ENCODE measurements around the gene KCNA5.

KCNA5 gene

GRCh38 chr12:5027046-5027821, 16.4 kb upstream of the KCNA5 start:
- Histone ChIP-seq H3K4me1 (ENCODE audit: control insufficient read depth, insufficient read depth, low read length, unreplicated experiment) (no peaks in the 10 kb centered on the region), H3K36me3 (ENCODE audit: insufficient read depth, low read length) (no peaks in the 10 kb centered on the region), H2AFZ (ENCODE audit: low read length, unreplicated experiment) (no peak overlapping the region), H3K79me2 (ENCODE audit: control insufficient read depth, insufficient read depth, low read length, unreplicated experiment) (no peaks in the 10 kb centered on the region), H3K4me3 (ENCODE audit: low read depth, low read length) (no peak overlapping the region), H3K27ac (ENCODE audit: low read depth, low read length) (no peak overlapping the region), H3K27me3 (ENCODE audit: insufficient read depth, low read length) (no peaks in the 10 kb centered on the region)

- Histone ChIP-seq H3K4me3 (ENCODE audit: low read depth, low read length) (no peak overlapping the region), H2AFZ (ENCODE audit: low read length, unreplicated experiment) (no peak overlapping the region), H3K79me2 (ENCODE audit: control insufficient read depth, insufficient read depth, low read length, unreplicated experiment) (no peaks in the 10 kb centered on the region), H3K27ac (ENCODE audit: low read depth, low read length) (no peak overlapping the region), H3K27me3 (ENCODE audit: insufficient read depth, low read length) (no peaks in the 10 kb centered on the region), H3K36me3 (ENCODE audit: insufficient read depth, low read length) (no peaks in the 10 kb centered on the region), H3K4me1 (ENCODE audit: control insufficient read depth, insufficient read depth, low read length, unreplicated experiment) (no peaks in the 10 kb centered on the region)
Observed at GRCh38 chr12:5030066-5030465, 13.6 kb upstream of the KCNA5 start.

GRCh38 chr12:5031242-5031641, 12.4 kb upstream of the KCNA5 start:
- H3K79me2 ChIP-seq (ENCODE audit: control insufficient read depth, insufficient read depth, low read length, unreplicated experiment): no peaks in the 10 kb centered on the region
- H3K36me3 ChIP-seq (ENCODE audit: insufficient read depth, low read length): no peaks in the 10 kb centered on the region
- H3K27ac ChIP-seq (ENCODE audit: low read depth, low read length): no peak overlapping the region
- no peak overlapping the region for H3K4me3 ChIP-seq (ENCODE audit: low read depth, low read length)
- H2AFZ ChIP-seq (ENCODE audit: low read length, unreplicated experiment): no peak overlapping the region
- no peaks in the 10 kb centered on the region for H3K4me1 ChIP-seq (ENCODE audit: control insufficient read depth, insufficient read depth, low read length, unreplicated experiment)
- no peaks in the 10 kb centered on the region for H3K27me3 ChIP-seq (ENCODE audit: insufficient read depth, low read length)

DNA sequence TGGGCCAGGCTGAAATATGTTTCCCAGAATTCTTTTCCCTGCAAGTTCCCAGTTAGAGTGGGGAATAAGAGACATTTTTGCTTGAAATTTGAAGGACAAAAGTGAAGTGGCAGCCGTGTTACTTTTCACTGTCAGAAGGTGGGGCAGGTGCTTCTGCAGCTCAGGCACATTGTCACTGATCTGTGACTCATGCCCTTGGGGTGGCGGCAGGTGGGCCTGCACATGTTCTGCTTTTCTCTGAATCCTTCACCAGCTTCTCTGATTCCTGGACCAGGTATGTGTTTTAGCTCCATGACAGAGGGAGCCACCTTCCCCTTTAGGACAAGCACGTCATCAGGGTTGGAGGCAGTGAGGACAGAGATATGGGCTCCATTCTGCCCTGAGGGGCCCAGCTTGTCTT, 11.7 kb upstream of the KCNA5 start:
- H2AFZ ChIP-seq (ENCODE audit: low read length, unreplicated experiment): no peak overlapping the region
- no peaks in the 10 kb centered on the region for H3K4me1 ChIP-seq (ENCODE audit: control insufficient read depth, insufficient read depth, low read length, unreplicated experiment)
- H3K27me3 ChIP-seq (ENCODE audit: insufficient read depth, low read length): no peaks in the 10 kb centered on the region
- H3K4me3 ChIP-seq (ENCODE audit: low read depth, low read length): no peak overlapping the region
- H3K79me2 ChIP-seq (ENCODE audit: control insufficient read depth, insufficient read depth, low read length, unreplicated experiment): no peaks in the 10 kb centered on the region
- no peaks in the 10 kb centered on the region for H3K36me3 ChIP-seq (ENCODE audit: insufficient read depth, low read length)
- H3K27ac ChIP-seq (ENCODE audit: low read depth, low read length): no peak overlapping the region

DNA sequence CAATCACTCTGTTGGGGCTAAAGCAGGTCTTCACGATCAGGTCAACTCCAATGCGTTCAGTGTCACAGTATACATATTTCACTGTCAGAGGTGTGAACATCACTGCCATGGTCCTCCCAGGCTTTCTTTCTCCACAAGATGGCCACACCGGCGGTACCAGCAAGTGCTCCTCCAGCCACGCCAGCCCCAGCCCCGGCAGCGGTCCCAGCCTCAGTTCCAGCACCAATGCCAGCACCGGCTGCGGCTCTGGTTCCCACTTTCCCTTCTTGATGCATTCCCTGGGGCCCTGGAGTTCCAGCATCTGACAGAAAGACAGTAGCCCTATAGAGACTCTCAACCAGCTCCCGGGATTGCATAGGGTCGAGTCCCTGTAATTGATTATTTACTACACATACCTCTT, 10.9 kb upstream of the KCNA5 start:
- Histone ChIP-seq H3K27me3 (ENCODE audit: insufficient read depth, low read length) (no peaks in the 10 kb centered on the region), H3K36me3 (ENCODE audit: insufficient read depth, low read length) (no peaks in the 10 kb centered on the region), H3K4me3 (ENCODE audit: low read depth, low read length) (no peak overlapping the region), H3K79me2 (ENCODE audit: control insufficient read depth, insufficient read depth, low read length, unreplicated experiment) (no peaks in the 10 kb centered on the region), H2AFZ (ENCODE audit: low read length, unreplicated experiment) (no peak overlapping the region), H3K4me1 (ENCODE audit: control insufficient read depth, insufficient read depth, low read length, unreplicated experiment) (no peaks in the 10 kb centered on the region), H3K27ac (ENCODE audit: low read depth, low read length) (no peak overlapping the region)

DNA sequence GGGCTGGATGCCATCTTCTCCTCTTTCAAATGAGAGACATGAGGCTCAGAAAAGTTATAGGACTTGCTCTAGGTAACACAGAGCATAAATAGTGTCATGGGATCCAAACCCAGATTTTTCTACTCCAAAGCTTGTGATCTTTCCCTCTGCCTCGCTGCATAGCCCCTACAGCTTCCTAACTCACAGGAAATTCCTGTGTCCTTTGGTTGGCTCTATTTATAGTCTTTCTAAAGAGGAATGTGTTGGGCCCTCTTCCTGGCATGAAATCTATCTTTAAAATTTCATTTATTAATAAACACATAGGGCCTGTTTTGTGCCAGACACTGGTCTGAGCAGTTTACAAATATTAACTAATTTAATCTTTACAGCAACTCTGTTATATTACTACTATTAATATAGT, 9.8 kb upstream of the KCNA5 start:
- H3K4me3 ChIP-seq (ENCODE audit: low read depth, low read length): no peak overlapping the region
- no peaks in the 10 kb centered on the region for H3K4me1 ChIP-seq (ENCODE audit: control insufficient read depth, insufficient read depth, low read length, unreplicated experiment)
- H3K36me3 ChIP-seq (ENCODE audit: insufficient read depth, low read length): no peaks in the 10 kb centered on the region
- H2AFZ ChIP-seq (ENCODE audit: low read length, unreplicated experiment): no peak overlapping the region
- no peaks in the 10 kb centered on the region for H3K27me3 ChIP-seq (ENCODE audit: insufficient read depth, low read length)
- no peak overlapping the region for H3K27ac ChIP-seq (ENCODE audit: low read depth, low read length)
- no peaks in the 10 kb centered on the region for H3K79me2 ChIP-seq (ENCODE audit: control insufficient read depth, insufficient read depth, low read length, unreplicated experiment)

DNA sequence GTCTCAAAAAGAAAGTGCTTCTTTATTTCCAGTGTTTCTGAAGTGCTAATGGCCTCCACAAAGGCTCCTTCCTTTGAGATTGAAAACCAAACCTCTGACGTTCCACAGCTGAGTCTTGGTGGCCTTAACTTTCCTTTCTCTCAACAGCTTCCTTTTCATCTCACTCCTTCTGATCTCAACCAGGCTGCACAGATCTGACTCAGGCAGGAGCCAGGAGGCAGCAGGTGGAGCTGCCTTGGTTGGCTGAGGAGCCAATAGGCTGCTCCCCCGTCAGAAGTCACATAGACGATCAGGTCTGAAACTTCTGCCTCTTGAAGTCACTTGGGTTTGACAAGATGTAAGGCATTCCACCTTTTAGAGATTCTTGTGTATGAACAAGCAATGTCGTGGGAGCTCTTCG, 9.1 kb upstream of the KCNA5 start:
- Histone ChIP-seq H3K27ac (ENCODE audit: low read depth, low read length) (no peak overlapping the region), H3K4me1 (ENCODE audit: control insufficient read depth, insufficient read depth, low read length, unreplicated experiment) (no peaks in the 10 kb centered on the region), H3K4me3 (ENCODE audit: low read depth, low read length) (no peak overlapping the region), H3K27me3 (ENCODE audit: insufficient read depth, low read length) (no peaks in the 10 kb centered on the region), H3K36me3 (ENCODE audit: insufficient read depth, low read length) (no peaks in the 10 kb centered on the region), H2AFZ (ENCODE audit: low read length, unreplicated experiment) (no peak overlapping the region), H3K79me2 (ENCODE audit: control insufficient read depth, insufficient read depth, low read length, unreplicated experiment) (no peaks in the 10 kb centered on the region)

GRCh38 chr12:5035618-5036017, 8.1 kb upstream of the KCNA5 start:
- Histone ChIP-seq H3K36me3 (ENCODE audit: insufficient read depth, low read length) (no peaks in the 10 kb centered on the region), H3K79me2 (ENCODE audit: control insufficient read depth, insufficient read depth, low read length, unreplicated experiment) (no peaks in the 10 kb centered on the region), H3K4me3 (ENCODE audit: low read depth, low read length) (no peak overlapping the region), H2AFZ (ENCODE audit: low read length, unreplicated experiment) (no peak overlapping the region), H3K27ac (ENCODE audit: low read depth, low read length) (no peak overlapping the region), H3K4me1 (ENCODE audit: control insufficient read depth, insufficient read depth, low read length, unreplicated experiment) (no peaks in the 10 kb centered on the region), H3K27me3 (ENCODE audit: insufficient read depth, low read length) (no peaks in the 10 kb centered on the region)

DNA sequence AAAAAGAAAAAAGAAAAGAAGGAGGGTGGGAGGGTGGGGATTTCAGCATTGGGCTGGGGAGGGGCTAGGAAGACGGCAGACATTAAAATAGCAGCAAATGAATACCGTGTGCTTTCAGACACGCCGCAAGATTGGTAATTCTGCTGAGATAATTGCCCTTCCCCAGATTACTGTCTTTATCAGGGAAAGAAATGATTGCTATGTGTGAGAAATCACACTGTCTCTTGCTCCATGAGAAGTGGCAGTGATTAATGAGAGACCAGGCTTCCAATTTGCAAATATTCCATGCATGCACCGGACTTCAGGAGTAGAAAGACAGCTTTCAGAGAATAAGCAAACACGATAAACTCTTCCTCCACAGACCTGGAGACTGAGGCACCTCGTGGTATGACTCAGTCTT, 7.6 kb upstream of the KCNA5 start:
- Histone ChIP-seq H3K4me1 (ENCODE audit: control insufficient read depth, insufficient read depth, low read length, unreplicated experiment) (no peaks in the 10 kb centered on the region), H3K79me2 (ENCODE audit: control insufficient read depth, insufficient read depth, low read length, unreplicated experiment) (no peaks in the 10 kb centered on the region), H3K4me3 (ENCODE audit: low read depth, low read length) (no peak overlapping the region), H3K27ac (ENCODE audit: low read depth, low read length) (no peak overlapping the region), H3K36me3 (ENCODE audit: insufficient read depth, low read length) (no peaks in the 10 kb centered on the region), H2AFZ (ENCODE audit: low read length, unreplicated experiment) (no peak overlapping the region), H3K27me3 (ENCODE audit: insufficient read depth, low read length) (no peaks in the 10 kb centered on the region)

GRCh38 chr12:5037795-5038357, 5.8 kb upstream of the KCNA5 start:
- no peaks in the 10 kb centered on the region for H3K27me3 ChIP-seq (ENCODE audit: insufficient read depth, low read length)

GRCh38 chr12:5038781-5039311, 4.8 kb upstream of the KCNA5 start:
- H3K4me1 ChIP-seq (ENCODE audit: control insufficient read depth, insufficient read depth, low read length, unreplicated experiment): no peaks in the 10 kb centered on the region
- H2AFZ ChIP-seq (ENCODE audit: low read length, unreplicated experiment): no peak overlapping the region
- H3K4me3 ChIP-seq (ENCODE audit: low read depth, low read length): no peak overlapping the region
- no peaks in the 10 kb centered on the region for H3K36me3 ChIP-seq (ENCODE audit: insufficient read depth, low read length)
- H3K79me2 ChIP-seq (ENCODE audit: control insufficient read depth, insufficient read depth, low read length, unreplicated experiment): no peaks in the 10 kb centered on the region
- H3K27me3 ChIP-seq (ENCODE audit: insufficient read depth, low read length): no peaks in the 10 kb centered on the region
- no peak overlapping the region for H3K27ac ChIP-seq (ENCODE audit: low read depth, low read length)

More at GRCh38 chr12:5037795-5038357, 5.8 kb upstream of the KCNA5 start:
- H3K4me3 ChIP-seq (ENCODE audit: low read depth, low read length): no peak overlapping the region
- H3K27ac ChIP-seq (ENCODE audit: low read depth, low read length): no peak overlapping the region
- no peaks in the 10 kb centered on the region for H3K79me2 ChIP-seq (ENCODE audit: control insufficient read depth, insufficient read depth, low read length, unreplicated experiment)
- H2AFZ ChIP-seq (ENCODE audit: low read length, unreplicated experiment): no peak overlapping the region
- no peaks in the 10 kb centered on the region for H3K4me1 ChIP-seq (ENCODE audit: control insufficient read depth, insufficient read depth, low read length, unreplicated experiment)
- H3K36me3 ChIP-seq (ENCODE audit: insufficient read depth, low read length): no peaks in the 10 kb centered on the region
